Upper lobe of left lung (tissue), 4 donors: Measurements from ENCODE around the gene BROX.

Experiments used
- CTCF ChIP-seq, 6 experiments: fragments of 450-650 bp in 4 of 6; fragments of 200-600 bp in 2 of 6; sonication (generic) in 2 of 6; IDR thresholded peaks; one replicate each; pipeline ENCODE4 v1.5.1; 2016 to 2019; ENCODE audit warnings: antibody characterized with exemption in 6 of 6
- POLR2AphosphoS5 ChIP-seq, 2 donors: sonication (generic); formaldehyde crosslinking; IDR thresholded peaks; one replicate each; pipeline ENCODE4 v1.5.1; 2017; ENCODE audit warnings: antibody characterized with exemption in 2 of 2

- no peak for TF ChIP-seq CTCF (IDR thresholded peaks at IDR 0.05)
- no peak for TF ChIP-seq POLR2AphosphoS5 (IDR thresholded peaks at IDR 0.05)
These were observed 8.1 kb upstream of the BROX start for GRCh38 chr1:222704260-222704659.
